RCC 7860 (cell line): ENCODE results near the gene RAF1.
"Not testable (repeated sequence)": the region's sequence is repeated elsewhere in the genome, so short reads cannot be mapped to it uniquely, and the experiment has no call there.

Experiments used
- DNase-seq: peaks from one replicate; pipeline ENCODE4 v3.0.0-alpha.2; 2015; ENCODE audit warnings: low spot score
- FAIRE-seq: peaks from 2 replicates; lab custom pipeline; 2012; peaks lifted over from hg19 to GRCh38; lab: Jason Lieb, UNC

RAF1 gene

DNA sequence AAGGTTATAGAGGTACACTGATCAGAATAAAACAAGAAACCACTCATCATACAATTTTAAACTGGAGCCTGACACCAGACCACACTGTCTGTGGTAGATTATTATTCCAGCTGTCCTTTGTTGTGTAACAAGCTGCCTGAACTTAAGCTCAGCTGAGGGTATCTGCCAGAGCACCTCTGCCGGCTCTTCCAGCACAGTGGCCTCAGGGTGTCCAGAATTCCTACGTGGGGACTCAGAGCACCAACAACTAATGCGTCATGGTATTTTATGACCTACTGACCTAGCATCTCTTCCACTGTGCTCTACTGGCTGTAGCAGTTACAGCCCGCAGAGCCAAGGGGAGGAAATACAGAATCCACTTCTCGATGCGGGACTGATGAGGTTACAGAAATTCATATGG lies 15.6 kb upstream of the RAF1 start:
- FAIRE-seq (no peak), DNase-seq (peak; percentile 39)

DNA sequence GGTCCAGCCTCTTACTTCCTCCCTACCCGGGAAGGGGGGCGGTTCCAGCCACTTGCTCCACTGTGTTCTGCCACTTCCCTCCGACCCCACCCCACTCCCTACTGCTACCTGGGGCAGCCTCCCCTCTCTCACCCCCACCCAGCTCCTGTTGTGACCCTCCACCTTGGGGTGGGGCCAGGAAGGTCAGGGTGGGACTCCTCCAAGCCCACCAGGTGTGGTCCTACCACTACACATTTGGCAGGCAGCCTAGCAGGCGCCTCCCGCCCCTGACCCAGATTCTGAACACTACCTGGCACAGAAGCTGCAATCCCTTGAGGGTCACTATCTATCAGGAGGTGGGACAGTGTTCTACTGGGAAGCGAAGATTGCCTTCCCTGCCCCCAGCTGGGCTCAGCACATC lies 13.7 kb upstream of the RAF1 start:
- DNase-seq (no peak), FAIRE-seq (no peak)

DNA sequence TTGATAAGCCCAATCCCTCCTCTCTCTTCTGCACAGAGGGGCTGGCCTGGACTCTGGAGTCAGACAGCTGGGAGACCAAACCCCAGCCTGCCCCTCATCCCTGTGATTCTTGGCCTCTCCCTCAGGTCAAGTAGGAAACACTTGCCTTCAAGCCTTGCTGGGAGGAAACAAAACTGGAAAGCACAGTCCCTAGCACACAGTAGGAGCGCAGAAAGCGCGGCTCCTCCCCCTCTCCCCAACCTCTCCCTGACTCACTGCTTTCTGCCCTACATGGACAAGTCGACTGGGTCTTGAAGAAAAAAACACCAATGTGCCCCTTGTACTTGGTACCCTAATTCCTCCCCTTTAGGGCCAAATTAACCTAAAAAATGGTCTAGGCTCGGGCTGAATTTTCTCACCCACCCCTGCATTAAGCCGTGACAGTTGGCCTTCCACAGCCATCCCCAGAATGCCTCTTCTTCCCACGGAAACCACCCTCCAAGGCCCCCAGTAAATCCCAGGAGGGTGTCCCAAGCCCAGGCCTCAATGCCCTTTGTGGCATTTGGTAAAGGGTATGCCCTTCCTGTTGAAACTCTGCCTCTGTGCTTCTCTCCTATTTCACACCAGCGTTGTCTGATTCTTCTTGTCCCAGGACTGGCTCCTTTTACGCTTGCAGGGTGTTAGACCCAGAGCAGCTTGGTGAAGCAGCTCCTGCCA lies 11.3 kb upstream of the RAF1 start:
- DNase-seq (no peak), FAIRE-seq (no peak)

DNA sequence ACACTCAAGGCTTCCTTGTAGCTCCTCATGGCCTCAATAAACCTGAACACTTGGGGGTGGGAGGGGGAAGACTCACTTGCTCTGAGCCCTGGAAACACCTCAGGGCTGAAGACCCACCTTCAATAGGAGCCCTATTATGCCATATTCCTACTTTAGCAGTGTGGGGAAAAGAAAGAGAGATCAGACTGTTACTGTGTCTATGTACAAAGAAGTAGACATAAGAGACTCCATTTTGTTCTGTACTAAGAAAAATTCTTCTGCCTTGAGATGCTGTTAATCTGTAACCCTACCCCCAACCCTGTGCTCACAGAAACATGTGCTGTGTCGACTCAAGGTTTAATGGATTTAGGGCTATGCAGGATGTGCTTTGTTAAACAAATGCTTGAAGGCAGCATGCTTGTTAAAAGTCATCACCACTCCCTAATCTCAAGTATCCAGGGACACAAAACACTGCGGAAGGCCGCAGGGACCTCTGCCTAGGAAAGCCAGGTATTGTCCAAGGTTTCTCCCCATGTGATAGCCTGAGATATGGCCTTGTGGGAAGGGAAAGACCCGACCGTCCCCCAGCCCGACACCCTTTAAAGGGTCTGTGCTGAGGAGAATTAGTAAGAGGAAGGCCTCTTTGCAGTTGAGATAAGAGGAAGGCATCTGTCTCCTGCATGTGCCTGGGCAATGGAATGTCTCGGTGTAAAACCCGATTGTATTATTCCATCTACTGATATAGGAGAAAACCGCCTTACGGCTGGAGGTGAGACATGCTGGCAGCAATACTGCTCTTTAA lies 10.2 kb upstream of the RAF1 start:
- DNase-seq, FAIRE-seq: not testable (repeated sequence)

DNA sequence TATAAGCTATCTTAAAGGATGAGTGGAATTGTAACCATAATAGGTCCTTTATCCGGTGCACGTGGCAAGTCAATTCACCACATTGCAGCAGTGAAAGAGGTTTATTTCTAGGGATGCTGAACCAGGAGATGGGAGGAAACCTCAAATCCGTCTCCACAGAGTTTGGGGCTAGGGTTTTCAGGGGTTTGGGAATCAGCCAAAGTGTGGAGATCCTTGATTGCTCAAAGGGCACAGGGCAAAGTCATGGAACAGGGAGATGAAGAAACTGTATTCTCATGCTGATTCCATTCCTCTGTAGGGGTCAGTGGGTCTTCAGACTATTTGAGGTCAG lies 7.2 kb upstream of the RAF1 start:
- FAIRE-seq (no peak), DNase-seq (no peak)

DNA sequence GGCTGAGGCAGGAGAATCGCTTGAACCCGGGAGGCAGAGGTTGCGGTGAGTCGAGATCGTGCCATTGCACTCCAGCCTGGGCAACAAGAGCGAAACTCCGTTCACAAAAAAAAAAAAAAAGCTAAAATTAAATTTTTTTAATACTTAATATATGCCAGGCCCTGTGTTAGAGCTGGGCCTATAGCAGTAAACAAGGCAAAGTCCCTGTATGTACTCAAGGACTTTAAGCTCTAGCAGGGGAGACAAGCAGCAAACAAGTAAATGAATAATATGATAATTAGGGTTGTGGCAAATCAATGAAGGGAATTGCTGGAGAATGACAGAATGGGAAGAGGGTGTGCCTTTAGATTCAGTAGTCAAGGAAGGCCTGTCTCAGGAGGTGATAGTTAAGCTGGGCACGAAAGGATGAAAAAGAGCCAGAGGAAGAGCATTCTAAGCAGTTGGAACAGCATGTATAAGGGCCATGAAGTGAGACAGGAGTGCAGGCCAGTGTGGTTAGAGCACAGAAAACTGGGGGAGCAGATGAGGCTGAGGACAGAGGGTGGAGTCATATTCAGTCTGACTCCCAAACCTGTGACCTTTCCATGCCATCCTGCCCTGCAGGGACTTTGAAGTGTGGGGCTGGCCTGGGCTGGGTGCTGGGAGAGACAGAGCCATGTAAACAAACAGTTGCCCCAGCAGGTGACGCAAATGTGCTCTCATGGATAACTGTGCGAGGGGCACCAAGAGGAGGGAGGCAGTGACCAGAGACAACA lies 6.6 kb upstream of the RAF1 start:
- DNase-seq (no peak), FAIRE-seq (no peak)

DNA sequence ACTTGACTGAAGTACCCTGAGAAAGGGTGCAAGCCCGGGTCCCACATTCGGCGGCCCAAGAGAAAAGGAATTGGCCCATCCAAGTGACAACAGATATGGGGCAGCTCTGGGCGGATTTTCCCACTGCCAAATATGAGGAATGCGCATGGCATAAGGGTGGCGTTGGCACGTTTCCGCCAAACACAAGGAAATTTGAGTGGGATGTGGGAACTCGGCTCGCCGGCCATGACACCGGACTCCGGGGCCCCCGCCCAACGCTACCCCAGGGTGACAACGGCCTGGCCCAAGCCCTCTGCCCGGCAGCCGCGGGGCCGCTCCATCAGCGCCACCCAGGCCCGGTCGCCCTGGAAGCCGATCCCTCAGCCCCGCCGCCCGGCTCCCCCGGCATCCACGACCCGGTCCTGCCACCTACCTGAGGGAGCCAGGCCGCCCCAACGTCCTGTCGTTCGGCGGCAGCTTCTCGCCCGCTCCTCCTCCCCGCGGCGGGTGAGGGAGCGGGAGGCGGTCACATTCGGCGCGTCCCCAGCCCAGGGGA lies 449 bp downstream of the RAF1 start:
- FAIRE-seq (no peak), DNase-seq (peak; percentile 27)

DNA sequence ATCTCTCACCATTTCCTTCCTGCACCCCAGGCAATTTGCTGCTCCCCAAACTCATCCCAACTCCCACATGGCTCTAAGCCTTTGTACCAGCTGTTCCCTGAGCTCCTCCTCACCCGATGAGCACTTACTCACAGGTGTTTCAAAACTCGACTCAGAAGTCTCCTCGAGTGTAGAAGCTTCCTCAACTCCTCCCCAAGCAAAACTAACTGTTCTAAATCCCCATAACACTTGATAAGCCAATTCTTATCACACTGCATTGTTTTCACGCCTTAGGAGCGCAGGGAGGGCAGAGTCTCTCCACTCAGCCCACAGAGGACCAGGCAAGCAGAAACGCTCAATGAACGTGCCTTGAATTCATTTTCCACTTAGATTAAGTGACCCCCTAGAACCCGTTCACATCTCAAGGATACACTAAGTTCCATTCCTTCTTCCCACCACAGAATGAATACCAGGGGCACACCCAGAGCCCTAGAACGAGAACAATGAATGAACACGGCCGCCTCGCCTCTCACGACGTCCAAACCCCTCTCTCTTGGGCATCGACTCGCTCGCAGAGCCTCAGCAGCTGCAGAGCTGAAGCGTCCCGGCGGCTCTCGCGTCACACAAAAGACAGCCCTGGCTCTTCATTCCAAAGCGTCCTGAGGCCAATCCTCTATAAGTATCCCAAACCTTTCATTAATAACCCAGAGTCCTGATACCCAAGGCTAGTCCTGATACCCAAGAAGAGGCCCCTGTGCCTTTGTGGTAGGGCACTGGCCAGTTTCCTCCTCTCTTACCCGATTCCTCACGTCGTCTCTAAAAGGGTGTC lies 1.1 kb downstream of the RAF1 start:
- DNase-seq (no peak), FAIRE-seq (no peak)

DNA sequence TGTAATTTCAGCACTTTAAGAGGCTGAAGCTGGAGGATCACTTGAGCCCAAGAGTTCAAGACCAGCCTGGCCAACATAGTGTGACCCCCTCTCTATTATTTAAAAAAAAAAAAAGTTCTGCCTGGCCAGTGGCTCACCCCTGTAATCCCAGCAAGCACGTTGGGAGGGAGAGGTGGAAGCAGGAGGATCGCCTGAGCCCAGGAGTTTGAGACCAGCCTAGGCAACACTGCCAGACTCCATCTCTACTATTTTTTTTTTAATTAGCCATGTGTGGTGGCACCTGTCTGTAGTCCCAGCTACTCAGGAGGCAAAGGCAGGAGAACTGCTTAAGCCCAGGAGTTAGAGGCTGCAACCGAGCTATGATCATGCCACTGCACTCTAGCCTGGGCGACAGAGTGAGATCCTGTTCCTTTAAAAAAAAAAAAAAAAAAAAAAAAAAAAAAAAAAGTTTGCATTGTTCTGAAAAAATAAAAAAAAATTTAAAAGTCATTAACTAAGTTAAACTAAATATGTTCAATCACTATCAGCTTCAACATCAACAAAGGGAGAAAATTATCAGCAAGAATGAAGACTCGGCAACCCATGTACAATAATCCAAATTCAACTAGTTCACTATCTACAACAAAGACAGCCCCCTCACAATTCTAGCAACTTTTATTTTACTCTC lies 1.9 kb downstream of the RAF1 start:
- FAIRE-seq: no peak
- no peak for DNase-seq

DNA sequence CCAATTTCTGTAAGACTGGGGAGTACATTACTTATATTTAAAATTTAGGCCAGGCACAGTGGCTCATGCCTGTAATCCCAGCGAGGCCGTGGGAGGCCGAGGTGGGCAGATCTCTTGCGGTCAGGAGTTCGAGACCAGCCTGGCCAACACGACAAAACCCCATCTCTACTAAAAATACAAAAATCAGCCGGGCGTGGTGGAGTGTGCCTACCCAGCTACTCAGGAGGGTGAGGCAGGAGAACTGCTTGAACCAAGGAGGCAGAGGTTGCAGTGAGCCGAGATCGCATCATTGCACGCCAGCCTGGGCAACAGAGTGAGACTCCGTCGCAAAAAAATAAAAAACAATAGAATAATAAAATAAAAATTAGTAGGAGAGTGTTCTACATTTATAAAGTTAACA lies 2.5 kb downstream of the RAF1 start:
- not testable (repeated sequence) for DNase-seq, FAIRE-seq

DNA sequence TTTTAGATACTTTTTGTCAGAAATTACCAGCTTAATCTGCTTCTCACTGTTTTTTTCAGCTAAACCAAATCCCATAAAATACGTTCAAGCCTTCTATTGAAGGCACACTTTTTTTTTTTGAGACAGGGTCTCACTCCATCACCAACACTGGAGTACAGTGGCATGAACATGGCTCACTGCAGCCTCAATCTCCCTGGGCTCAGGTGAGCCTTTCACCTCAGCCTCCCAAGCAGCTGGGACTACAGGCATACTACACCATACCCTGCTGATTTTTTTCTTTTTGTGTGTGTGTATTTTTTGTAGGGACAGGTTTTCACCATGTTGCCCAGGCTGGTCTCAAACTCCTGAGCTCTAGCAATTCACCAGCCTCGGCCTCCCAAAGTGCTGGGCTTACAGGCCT lies 3.7 kb downstream of the RAF1 start:
- no peak for FAIRE-seq

DNA sequence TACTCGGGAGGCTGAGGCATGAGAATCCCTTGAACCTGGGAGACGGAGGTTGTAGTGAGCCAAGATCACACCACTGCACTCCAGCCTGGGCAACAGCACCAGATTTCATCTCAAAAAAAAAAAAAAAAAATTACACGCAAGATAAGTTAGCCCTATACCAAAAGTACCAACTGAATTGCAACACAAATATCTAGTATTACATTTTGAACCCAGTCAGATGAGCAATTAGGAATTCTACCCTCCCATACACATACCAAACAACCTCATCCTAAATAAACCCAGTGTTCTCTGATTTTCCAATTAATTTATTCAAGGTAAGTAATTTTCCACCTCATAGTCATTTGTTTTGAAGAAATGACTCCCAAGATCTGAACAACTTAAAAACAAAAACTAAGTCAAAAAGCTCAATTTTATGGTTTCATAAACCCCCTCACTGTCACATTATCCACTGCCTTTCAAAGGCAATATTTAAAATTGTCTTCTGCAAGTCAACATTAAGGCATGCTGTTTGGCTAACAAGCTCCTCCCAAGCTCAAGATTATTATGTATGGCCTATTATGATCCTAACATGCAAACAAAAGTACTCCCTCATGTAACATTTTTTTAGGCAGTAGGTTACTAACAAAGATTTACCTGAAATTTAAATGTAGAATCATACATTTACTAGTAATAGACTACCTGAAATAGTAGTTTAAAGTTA lies 4.5 kb downstream of the RAF1 start:
- no peak for DNase-seq
- FAIRE-seq: no peak

More for the DNA sequence above, 3.7 kb downstream of the RAF1 start:
- no peak for DNase-seq

DNA sequence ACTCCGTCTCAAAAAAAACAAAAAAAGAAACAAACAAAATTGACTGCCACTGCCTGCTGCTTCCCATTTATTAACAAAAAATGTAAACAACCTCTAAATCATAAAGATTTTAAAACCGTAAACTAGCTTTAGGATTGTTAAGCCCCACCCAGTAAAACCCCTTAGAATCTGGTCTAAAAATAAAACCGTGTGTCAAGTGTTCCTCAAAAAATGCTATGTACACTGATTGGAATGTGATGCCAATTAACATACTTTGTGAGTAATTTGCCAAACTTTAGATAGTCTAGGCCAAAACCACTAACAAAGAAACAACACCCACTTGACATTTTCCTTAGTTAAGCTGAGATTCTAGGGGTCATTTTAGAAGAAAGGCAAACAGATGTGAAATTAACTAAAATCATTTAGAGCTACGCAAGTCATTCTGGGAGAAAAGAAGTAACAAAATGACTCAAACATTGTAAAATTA lies 5.3 kb downstream of the RAF1 start:
- no peak for FAIRE-seq
- DNase-seq: no peak

DNA sequence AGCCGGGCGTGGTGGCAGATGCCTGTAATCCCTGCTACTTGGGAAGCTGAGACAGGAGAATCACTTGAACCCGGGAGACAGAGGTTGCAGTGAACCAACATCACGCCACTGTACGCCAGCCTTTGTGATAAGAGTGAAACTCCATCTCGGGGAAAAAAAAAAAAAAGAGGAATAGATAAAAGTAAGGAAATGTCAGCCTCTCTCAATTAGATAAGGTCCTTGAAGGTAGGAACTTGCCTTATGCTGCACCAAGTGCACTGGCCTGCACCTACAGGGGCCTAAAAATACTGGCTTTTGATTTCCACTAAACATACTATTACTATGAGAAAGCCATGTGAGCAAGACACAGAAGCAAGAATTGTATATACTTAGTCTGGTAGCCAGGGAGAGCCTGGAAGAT lies 7.1 kb downstream of the RAF1 start:
- DNase-seq (no peak), FAIRE-seq (no peak)

DNA sequence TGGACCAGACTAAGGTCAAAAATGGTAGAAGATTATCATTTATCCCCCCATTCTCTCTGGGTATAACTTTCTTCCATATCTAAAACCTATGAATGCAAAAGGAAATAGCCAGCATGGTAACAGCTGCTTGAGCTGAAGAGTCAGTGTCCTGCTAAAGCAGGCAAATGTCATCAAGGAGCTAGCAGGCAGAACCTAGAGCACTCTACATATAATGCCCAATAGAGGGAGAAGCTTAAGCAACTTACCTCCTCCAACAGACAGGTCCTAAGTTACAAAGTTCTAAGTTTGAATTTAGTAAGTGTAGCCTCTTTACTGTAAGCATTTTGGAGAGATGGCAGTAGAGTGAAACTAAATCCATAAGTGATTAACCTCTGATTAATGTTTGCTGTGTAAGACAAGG lies 7.7 kb downstream of the RAF1 start:
- FAIRE-seq: no peak
- DNase-seq: no peak

DNA sequence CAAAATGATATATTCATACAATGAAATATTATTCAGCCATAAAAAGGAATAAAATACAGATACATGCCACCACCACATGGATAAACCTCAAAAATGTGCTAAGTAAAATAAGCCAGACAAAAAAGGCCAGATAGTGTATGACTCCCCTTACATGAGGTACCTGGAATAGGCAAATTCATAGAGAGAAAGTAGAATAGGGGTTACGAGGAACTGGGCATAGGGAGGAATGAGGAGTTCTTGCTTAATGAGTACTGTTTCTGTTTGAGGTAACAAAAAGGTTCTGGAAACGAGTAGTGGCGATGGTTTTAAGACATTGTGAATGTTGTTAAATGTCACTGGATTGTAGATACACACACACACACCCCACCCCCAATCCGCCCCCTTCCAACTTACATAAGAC lies 8.2 kb downstream of the RAF1 start:
- DNase-seq (no peak), FAIRE-seq (no peak)

DNA sequence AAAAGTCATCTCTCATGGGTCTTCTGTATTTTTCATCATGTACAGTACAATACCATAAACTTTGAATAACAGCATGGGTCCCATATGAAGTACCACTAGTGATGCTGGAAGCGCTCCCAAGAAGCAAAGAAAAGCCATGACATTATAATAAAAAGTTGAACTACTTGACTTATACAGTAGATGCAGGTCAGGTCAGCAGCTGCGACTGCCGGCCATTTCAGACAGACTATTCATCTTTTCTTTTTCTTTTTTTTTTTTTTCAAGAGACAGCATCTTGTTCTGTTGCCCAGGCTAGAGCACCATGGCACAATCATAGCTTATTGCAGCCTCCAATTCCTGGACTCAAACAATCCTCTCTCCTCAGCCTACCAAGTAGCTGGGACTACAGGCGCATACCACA lies 10.2 kb downstream of the RAF1 start:
- DNase-seq: no peak
- no peak for FAIRE-seq

DNA sequence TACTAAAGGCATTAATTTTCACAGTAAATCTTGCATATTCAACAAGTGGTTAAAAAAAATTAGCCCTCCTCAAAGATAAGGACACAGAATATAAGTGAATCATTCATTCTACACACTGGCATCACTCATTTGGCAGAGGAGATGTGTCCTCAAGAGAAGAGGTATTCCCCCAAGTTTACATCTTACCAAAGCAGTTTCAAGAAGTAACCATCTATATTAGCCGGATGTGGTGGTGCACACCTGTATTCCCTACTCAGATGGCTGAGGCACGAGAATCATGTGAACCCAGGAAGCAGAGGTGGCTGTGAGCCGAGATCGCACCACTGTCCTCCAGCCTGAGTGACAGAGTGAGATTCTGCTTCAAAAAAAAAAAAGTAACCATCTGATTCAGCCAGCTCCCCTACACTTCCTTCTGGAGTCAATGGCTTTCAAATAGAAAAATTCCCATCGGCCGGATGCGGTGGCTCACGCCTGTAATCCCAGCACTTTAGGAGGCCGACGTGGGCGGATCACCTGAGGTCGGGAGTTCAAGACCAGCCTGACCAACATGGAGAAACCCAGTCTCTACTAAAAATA lies 15.4 kb downstream of the RAF1 start:
- no peak for FAIRE-seq

DNA sequence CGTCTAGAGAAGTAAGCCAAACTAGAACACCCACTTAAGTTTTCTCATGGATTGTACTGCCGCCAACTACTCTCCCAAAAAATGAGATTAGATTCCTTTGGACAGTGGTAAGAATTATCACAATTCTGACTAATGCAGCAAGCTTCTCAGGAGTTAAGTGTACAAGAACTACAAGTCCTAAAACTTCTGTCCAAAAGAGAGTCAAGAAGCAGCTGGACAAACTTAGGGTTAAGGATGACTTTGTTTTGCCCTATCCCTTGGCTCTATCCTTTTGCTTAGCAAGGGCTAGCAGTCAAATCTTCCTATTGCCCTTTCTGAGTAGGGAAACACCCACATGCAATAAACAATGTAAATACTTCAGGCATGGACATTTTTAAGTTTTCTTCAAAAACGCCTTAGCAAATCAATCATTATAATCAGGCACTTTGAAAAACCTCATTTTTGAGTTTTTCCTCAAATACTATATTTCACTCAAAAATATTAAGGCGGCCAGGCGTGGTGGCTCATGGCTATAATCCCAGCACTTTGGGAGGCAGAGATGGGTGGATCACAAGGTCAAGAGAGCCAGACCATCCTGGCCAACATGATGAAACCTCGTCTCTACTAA lies 19.5 kb downstream of the RAF1 start:
- DNase-seq (no peak), FAIRE-seq (no peak)

More for the DNA sequence above, 15.4 kb downstream of the RAF1 start:
- DNase-seq: no peak
